Liver (tissue), 9 donors: ENCODE measurements around the gene THTPA. TPM values are rescaled to one million over a fixed set of nuclear protein-coding genes. Genes with fewer than 3 reads are reported as not detected.

Experiments used
- DNase-seq: peaks from one replicate; pipeline ENCODE4 v3.0.0-alpha.2; 2017; ENCODE audit warnings: low spot score
- H3K27ac ChIP-seq, 2 donors: one replicate each; pipeline ENCODE4 v1.7.0; 2013; ENCODE audit warnings: inconsistent platforms in 2 of 2, low read length in 2 of 2, control low read depth in 1 of 2, low read depth in 1 of 2, mild to moderate bottlenecking in 1 of 2
- H3K27me3 ChIP-seq, 4 donors: one replicate each; pipeline versions ENCODE4 v1.6.1 to v1.7.0; 2013; ENCODE audit warnings: low read length in 3 of 4, inconsistent platforms in 1 of 4, mild to moderate bottlenecking in 1 of 4, moderate library complexity in 1 of 4; ENCODE audit not compliant: control insufficient read depth in 4 of 4, insufficient read depth in 4 of 4
- H3K36me3 ChIP-seq, 4 donors: one replicate each; pipeline versions ENCODE4 v1.6.1 to v1.7.0; 2013; ENCODE audit warnings: low read length in 3 of 4, mild to moderate bottlenecking in 3 of 4, low read depth in 1 of 4, moderate library complexity in 1 of 4; ENCODE audit not compliant: control insufficient read depth in 4 of 4, insufficient read depth in 3 of 4
- H3K4me1 ChIP-seq, 4 donors: one replicate each; pipeline versions ENCODE4 v1.6.1 to v1.7.0; 2013; ENCODE audit warnings: low read length in 3 of 4, mild to moderate bottlenecking in 3 of 4, moderate library complexity in 1 of 4; ENCODE audit not compliant: control insufficient read depth in 4 of 4, insufficient read depth in 4 of 4
- H3K4me3 ChIP-seq, 3 donors: one replicate each; pipeline versions ENCODE4 v1.6.1 to v1.7.0; 2013; ENCODE audit warnings: low read length in 3 of 3, control low read depth in 1 of 3, low read depth in 1 of 3, mild to moderate bottlenecking in 1 of 3
- H3K9ac ChIP-seq, 2 donors: one replicate each; pipeline ENCODE4 v1.7.0; 2013; ENCODE audit warnings: low read length in 2 of 2, mild to moderate bottlenecking in 2 of 2, moderate library complexity in 2 of 2, control low read depth in 1 of 2, low read depth in 1 of 2
- H3K9me3 ChIP-seq, 4 donors: one replicate each; pipeline versions ENCODE4 v1.6.1 to v1.7.0; 2013; ENCODE audit warnings: low read length in 3 of 4; ENCODE audit not compliant: control insufficient read depth in 4 of 4
- ATF3 ChIP-seq: IDR thresholded peaks from 2 replicates; pipeline ENCODE4 v1.6.1; 2016; ENCODE audit warnings: antibody characterized with exemption
- CTCF ChIP-seq: fragments of 150-350 bp; IDR thresholded peaks from 2 replicates; pipeline ENCODE4 v1.5.1; 2017; ENCODE audit warnings: improper control_type of control experiment, low read depth, low read length; ENCODE audit not compliant: missing input control
- EGR1 ChIP-seq, 2 donors: IDR thresholded peaks; 2 replicates each; pipeline ENCODE4 v1.6.1; 2016 to 2018; ENCODE audit warnings: antibody characterized with exemption in 2 of 2, low read depth in 2 of 2
- FOXA1 ChIP-seq: IDR thresholded peaks from 2 replicates; pipeline ENCODE4 v1.6.1; 2016; ENCODE audit warnings: antibody characterized with exemption
- FOXA2 ChIP-seq: IDR thresholded peaks from 2 replicates; pipeline ENCODE4 v1.6.1; 2016; ENCODE audit warnings: antibody characterized with exemption
- GABPA ChIP-seq, 2 donors: IDR thresholded peaks in 1 of 2; conservative IDR thresholded peaks in 1 of 2; 2 replicates each; pipeline ENCODE4 v1.6.1; 2016; ENCODE audit warnings: antibody characterized with exemption in 2 of 2, mild to moderate bottlenecking in 1 of 2, moderate library complexity in 1 of 2
- HNF4A ChIP-seq, 2 donors: conservative IDR thresholded peaks; 2 replicates each; pipeline ENCODE4 v1.6.1; 2016; ENCODE audit warnings: antibody characterized with exemption in 2 of 2, mild to moderate bottlenecking in 2 of 2
- JUND ChIP-seq, 2 donors: IDR thresholded peaks; 2 replicates each; pipeline ENCODE4 v1.6.1; 2016; ENCODE audit warnings: antibody characterized with exemption in 2 of 2
- MAX ChIP-seq: IDR thresholded peaks from 2 replicates; pipeline ENCODE4 v1.6.1; 2016; ENCODE audit warnings: antibody characterized with exemption
- NR2F2 ChIP-seq: IDR thresholded peaks from 2 replicates; pipeline ENCODE4 v1.6.1; 2016; ENCODE audit warnings: antibody characterized with exemption
- RAD21 ChIP-seq, 2 donors: IDR thresholded peaks; 2 replicates each; pipeline ENCODE4 v1.6.1; 2016; ENCODE audit warnings: antibody characterized with exemption in 2 of 2, mild to moderate bottlenecking in 2 of 2
- REST ChIP-seq: IDR thresholded peaks from 2 replicates; pipeline ENCODE4 v1.6.1; 2016; ENCODE audit warnings: antibody characterized with exemption, mild to moderate bottlenecking
- RXRA ChIP-seq, 2 donors: IDR thresholded peaks; 2 replicates each; pipeline ENCODE4 v1.6.1; 2017 to 2018; ENCODE audit warnings: antibody characterized with exemption in 2 of 2, mild to moderate bottlenecking in 1 of 2
- SP1 ChIP-seq: IDR thresholded peaks from 2 replicates; pipeline ENCODE4 v1.6.1; 2018; ENCODE audit warnings: antibody characterized with exemption, mild to moderate bottlenecking
- YY1 ChIP-seq: IDR thresholded peaks from 2 replicates; pipeline ENCODE4 v1.6.1; 2016; ENCODE audit warnings: antibody characterized with exemption, mild to moderate bottlenecking
- ZBTB33 ChIP-seq: IDR thresholded peaks from 2 replicates; pipeline ENCODE4 v1.6.1; 2016; ENCODE audit warnings: antibody characterized with exemption
- WGBS: extraction: QIAGEN DNeasy Blood & Tissue Kit; methylation state at CpG from one replicate; pipeline ENCODE4 v1.1.7; 2013; 5-methylcytosine and 5-hydroxymethylcytosine counted together
- polyA plus RNA-seq, 2 donors: library from polyadenylated mRNA; stranded (reverse) in 1 of 2; unstranded in 1 of 2; fragments of 200-250 nt in 1 of 2; fragments of >200 nt in 1 of 2; fragmentation: Nextera tagmentation in 1 of 2; extraction: Ambion mirVana in 1 of 2; gene quantifications; one replicate each; pipeline versions ENCODE4 v1.2.1 to v1.2.3, GENCODE V29; 2013 to 2015
- total RNA-seq, 2 donors: library from RNA; depleted of rRNA; stranded (reverse); fragments of >200 nt; gene quantifications; one replicate each; pipeline ENCODE4 v1.2.3, GENCODE V29; 2014
- donor health status: healthy.
- donor health status: healthy.
- donor health status: healthy.
- donor health status: healthy.
- donor health status: healthy.

THTPA gene
- total and polyA plus RNA-seq, 4 donors, result 7.3 to 19.8 (median 9.9) TPM

GRCh38 chr14:23563473-23564180 lies 7.6 kb downstream of the THTPA start:
- DNase-seq, result no peak
- no peaks in the 10 kb centered on the region for H3K9me3 ChIP-seq
- peaks cover 0 to 30% (median 19%) of the 10 kb centered on the region in 4 donors for H3K4me1 ChIP-seq
- peaks cover 4 to 16% (median 7%) of the 10 kb centered on the region in 4 donors for H3K36me3 ChIP-seq
- no peak overlapping the region for H3K9ac ChIP-seq
- no peak for TF ChIP-seq NR2F2
- TF ChIP-seq JUND (IDR thresholded peaks at IDR 0.05), result no peak
- TF ChIP-seq HNF4A (conservative IDR thresholded peaks at IDR 0.05), result peak; percentile 44 to 75
- no peak for TF ChIP-seq EGR1 (IDR thresholded peaks at IDR 0.05; ENCODE audit: low read depth in 2 of 2)
- TF ChIP-seq MAX, result no peak
- TF ChIP-seq YY1, result no peak
- TF ChIP-seq RAD21 (IDR thresholded peaks at IDR 0.05), result no peak
- TF ChIP-seq ZBTB33, result no peak
- TF ChIP-seq REST, result no peak
- peak; percentile 91 for TF ChIP-seq ATF3
- no peak for TF ChIP-seq CTCF
- no peak for TF ChIP-seq GABPA (IDR thresholded peaks at IDR 0.05 in 1 of 2, conservative IDR thresholded peaks at IDR 0.05 in 1 of 2)
- peak; percentile 51 for TF ChIP-seq SP1
- TF ChIP-seq FOXA1, result no peak
- peak in 1 of 2 donors; percentile 77 for TF ChIP-seq RXRA (IDR thresholded peaks at IDR 0.05)
- peak; percentile 6 for TF ChIP-seq FOXA2
- no peaks in the 10 kb centered on the region for H3K27me3 ChIP-seq
- no peak overlapping the region for H3K4me3 ChIP-seq
- WGBS, result 78% methylated on average over 14 of the region's 14 CpGs
- peak overlapping the region in 1 of 2 donors; percentile 5 for H3K27ac ChIP-seq
